ENCODE measurements around the gene PRPS1.

DNA sequence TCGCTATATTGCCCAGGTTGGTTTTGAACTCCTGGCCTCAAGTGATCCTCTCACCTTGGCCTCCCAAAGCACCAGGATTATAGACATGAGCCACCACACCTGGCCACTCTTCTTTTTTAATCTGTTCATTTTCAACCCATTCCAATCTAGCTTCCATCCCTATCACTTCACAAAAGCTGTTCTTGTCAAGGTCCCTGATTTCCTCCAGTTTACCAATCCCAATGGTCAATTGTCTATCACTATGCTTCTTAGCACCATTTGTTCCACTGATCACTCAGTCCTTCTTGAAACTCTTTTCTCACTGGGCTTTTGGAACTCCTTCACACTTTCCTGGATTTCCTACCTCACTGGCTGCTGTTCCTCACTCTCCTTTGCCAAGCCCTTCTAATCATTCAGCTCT lies 38.6 kb downstream of the PRPS1 start:
- TF ChIP-seq, protein P1, sequence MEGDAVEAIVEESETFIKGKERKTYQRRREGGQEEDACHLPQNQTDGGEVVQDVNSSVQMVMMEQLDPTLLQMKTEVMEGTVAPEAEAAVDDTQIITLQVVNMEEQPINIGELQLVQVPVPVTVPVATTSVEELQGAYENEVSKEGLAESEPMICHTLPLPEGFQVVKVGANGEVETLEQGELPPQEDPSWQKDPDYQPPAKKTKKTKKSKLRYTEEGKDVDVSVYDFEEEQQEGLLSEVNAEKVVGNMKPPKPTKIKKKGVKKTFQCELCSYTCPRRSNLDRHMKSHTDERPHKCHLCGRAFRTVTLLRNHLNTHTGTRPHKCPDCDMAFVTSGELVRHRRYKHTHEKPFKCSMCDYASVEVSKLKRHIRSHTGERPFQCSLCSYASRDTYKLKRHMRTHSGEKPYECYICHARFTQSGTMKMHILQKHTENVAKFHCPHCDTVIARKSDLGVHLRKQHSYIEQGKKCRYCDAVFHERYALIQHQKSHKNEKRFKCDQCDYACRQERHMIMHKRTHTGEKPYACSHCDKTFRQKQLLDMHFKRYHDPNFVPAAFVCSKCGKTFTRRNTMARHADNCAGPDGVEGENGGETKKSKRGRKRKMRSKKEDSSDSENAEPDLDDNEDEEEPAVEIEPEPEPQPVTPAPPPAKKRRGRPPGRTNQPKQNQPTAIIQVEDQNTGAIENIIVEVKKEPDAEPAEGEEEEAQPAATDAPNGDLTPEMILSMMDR (conservative IDR thresholded peaks at IDR 0.05; ENCODE audit: low read length) = no peak
- no peak for TF ChIP-seq EZH2phosphoT487 (IDR thresholded peaks at IDR 0.05; ENCODE audit: borderline replicate concordance, low read depth, low read length)
